ENCODE measurements around the gene SPRY2.

SPRY2 gene

DNA sequence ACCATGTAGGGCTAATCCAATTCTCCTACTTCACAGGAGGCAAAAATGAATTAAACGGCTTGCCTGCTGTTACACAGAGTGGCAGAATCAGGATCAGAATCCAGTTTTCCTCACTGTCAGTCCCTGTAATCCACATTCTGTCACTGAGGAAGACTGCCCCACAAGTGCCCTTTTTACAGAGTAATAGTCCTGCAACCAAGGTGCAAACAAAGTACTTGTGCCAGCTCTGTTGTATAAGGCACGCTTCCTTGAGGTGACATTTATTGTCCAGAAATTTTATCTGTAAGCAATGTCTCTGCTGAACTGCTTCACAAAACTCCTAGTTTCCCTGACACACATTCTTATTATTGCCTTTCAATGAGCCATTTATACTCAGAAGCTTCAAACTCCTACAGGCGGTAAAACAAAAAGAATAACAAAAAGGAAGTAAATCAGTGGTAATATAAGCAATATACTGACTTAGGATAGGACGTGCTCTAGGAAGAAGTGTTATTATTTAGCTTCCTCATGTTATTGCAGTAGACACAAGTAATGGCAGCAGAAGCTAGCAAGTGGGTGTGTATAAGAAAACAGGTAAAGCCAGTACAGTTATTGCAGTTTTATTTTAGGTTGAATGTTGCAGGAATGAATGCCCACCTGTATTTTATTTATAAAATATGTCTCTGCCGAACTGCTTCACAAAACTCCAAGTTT lies 28.8 kb downstream of the SPRY2 start:
- DNase-seq, result no peak

GRCh38 chr13:80309926-80310325 lies 31.0 kb downstream of the SPRY2 start:
- no peak for DNase-seq

DNA sequence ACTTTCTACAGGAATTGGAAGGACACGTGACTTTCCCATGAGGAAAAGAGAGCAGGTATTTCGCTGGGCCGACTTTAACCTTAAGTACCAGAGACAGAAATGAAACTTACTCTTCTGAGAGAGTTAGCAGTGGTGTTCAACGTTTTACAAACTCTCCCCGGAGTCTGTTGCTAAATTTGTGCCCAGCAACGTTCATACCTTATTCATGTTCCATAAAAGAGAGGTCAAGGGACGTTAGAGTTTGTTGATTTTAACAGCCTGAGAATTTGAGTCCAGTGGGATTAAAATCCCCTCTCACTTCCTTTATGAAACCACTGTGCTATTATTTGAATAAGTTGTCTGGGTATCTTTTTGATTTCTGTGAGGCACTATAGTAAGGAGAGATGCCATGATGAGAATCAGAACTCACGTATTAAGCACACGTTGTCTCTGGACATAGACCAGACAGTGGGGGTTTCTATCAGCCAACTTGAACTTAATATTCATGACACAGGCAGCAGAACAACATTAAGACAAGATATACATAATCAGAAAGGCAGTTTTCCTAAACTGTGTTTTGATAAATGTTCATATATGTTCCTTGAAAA lies 33.4 kb downstream of the SPRY2 start:
- no peak for DNase-seq

- DNase-seq, result no peak
These were observed 34.5 kb downstream of the SPRY2 start for GRCh38 chr13:80306337-80306972.

DNA sequence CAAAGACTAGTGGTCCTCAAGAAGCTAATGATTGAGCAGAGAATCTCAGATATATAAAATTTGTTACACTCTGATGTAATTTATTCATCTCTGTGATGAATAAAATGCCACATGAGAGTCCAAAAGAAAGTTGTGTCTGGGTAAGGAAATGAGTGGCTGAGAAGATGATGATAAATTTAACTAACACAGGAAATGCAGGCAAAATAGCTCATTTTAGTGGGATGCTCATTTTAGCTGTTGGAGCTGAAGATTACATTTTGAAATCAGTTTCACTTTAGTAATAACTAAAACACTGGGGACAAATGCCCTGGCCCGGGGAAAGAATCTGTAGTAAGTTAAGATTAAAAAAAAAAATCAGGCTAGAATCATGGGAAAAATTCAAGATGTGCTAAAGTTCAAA lies 35.2 kb downstream of the SPRY2 start:
- DNase-seq, result no peak

DNA sequence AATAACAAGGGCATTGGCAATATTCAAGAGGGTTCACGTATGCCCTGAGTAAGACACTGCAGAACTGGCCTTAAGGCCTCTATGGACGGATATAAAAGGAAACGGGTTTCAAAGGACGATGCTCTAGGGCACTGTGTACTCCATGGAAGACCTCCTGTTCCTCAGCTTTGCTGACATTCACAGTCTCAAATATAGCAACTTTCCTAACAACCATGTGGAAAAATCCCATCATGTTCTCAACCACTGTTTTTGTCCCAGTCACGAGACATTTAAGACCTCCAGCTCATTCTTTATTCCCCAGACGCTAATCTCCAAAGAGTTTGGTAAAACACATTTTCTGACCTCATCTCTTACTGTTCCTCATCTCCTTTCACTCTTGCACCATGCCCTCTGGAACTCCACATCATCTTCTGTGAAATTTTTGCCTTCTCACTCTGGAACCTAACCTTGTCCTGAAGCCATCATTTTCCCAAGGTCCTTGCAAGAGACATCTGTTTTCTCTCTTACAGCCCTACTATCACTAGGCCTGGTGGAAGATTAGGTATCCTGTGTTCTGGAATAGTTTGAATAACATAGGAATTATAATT lies 37.6 kb downstream of the SPRY2 start:
- no peak for DNase-seq

GRCh38 chr13:80299046-80299445 lies 41.9 kb downstream of the SPRY2 start:
- no peak for DNase-seq

- DNase-seq, result no peak
These were observed 43.4 kb downstream of the SPRY2 start for GRCh38 chr13:80297503-80297902.

DNA sequence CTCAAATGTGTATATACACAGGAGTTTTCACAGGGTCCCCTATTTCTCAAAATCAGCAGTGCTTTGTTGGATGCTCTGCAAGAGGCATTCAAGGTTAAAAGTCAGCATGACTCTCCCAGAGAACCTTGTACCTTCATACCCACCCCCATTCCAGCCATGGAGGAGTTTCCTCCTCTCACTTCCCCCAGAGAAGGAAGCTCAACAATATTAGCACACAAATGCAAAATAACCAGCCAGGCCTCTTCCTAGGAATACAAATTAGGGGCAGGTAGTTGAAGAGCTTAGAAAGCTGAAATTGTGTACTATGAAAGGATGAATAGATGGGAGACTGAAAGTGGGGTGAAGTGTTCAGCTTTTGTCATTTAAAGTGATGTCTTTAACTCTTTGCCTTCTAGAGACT lies 43.8 kb downstream of the SPRY2 start:
- DNase-seq, result no peak

DNA sequence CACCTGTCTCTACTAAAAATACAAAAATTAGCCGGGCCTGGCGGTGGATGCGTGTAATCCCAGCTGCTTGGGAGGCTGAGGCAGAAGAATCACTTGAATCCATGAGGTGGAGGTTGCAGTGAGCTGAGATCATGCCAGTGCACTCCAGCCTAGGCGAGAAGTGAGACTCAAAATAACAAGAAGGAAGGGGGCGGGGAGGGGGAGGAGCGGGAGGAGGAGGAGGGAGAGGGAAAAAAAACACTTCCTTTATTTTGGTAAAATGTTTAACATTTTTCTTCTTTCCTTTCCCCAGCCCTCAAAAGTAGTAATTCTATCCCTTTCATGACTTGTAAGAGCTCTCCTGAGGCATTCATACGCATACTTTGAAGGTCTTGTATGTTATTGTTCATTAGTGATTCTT lies 44.3 kb downstream of the SPRY2 start:
- no peak for DNase-seq

- no peak for DNase-seq
These were observed 50.3 kb downstream of the SPRY2 start for GRCh38 chr13:80290591-80290990.
